Nephron (organoid): ENCODE measurements around the gene SKIC8.

Experiments used
- H3K27ac Mint-ChIP-seq, 3 experiments: 2 replicates each; pipeline ENCODE4 v1.8.0; 2020; ENCODE audit warnings: mixed read lengths in 3 of 3, mild to moderate bottlenecking in 2 of 3, moderate library complexity in 1 of 3
- H3K27me3 Mint-ChIP-seq: 2 replicates; pipeline ENCODE4 v1.8.0; 2021; ENCODE audit warnings: low read depth, mild to moderate bottlenecking, moderate library complexity, mixed read lengths
- H3K36me3 Mint-ChIP-seq: 2 replicates; pipeline ENCODE4 v1.8.0; 2020; ENCODE audit warnings: low read depth, mixed read lengths
- H3K4me1 Mint-ChIP-seq: 2 replicates; pipeline ENCODE4 v1.8.0; 2020; ENCODE audit warnings: mixed read lengths
- H3K4me3 Mint-ChIP-seq, 3 experiments: 2 replicates each; pipeline ENCODE4 v1.8.0; 2020; ENCODE audit warnings: mild to moderate bottlenecking in 3 of 3, mixed read lengths in 3 of 3, moderate library complexity in 2 of 3
- H3K9me3 Mint-ChIP-seq: 2 replicates; pipeline ENCODE4 v1.8.0; 2020; ENCODE audit warnings: mixed read lengths
- TF ChIP-seq, protein P1 (sequence below), 3 experiments: fragments of 200-600 bp; sonication (generic); IDR thresholded peaks; one replicate each; pipeline ENCODE4 v1.5.0; 2021; ENCODE audit warnings: antibody characterized with exemption in 3 of 3; ENCODE audit not compliant: unreplicated experiment in 3 of 3

Gene SKIC8

DNA sequence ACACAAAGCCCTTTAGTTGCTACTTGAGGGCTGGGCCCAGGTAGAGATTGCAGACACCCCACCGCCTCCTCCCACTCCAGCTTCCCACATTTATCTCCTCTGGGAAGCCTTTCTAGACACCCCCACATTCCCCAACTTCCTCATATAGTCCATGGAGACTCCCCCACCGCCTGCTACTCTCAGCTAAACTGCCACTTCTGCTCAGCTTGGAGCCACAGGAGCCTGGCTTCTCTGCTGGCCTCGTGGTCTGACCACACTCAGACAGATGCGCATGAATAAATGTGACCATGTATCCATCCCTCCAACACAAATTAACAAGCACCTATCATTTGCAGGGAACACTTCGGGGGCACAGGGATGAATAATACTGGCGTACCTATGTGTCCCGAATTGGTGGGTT is 54.5 kb downstream of the SKIC8 start:
- no peaks in the 10 kb centered on the region for H3K36me3 Mint-ChIP-seq
- TF ChIP-seq, protein P1, sequence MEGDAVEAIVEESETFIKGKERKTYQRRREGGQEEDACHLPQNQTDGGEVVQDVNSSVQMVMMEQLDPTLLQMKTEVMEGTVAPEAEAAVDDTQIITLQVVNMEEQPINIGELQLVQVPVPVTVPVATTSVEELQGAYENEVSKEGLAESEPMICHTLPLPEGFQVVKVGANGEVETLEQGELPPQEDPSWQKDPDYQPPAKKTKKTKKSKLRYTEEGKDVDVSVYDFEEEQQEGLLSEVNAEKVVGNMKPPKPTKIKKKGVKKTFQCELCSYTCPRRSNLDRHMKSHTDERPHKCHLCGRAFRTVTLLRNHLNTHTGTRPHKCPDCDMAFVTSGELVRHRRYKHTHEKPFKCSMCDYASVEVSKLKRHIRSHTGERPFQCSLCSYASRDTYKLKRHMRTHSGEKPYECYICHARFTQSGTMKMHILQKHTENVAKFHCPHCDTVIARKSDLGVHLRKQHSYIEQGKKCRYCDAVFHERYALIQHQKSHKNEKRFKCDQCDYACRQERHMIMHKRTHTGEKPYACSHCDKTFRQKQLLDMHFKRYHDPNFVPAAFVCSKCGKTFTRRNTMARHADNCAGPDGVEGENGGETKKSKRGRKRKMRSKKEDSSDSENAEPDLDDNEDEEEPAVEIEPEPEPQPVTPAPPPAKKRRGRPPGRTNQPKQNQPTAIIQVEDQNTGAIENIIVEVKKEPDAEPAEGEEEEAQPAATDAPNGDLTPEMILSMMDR (IDR thresholded peaks at IDR 0.05; ENCODE audit: unreplicated experiment in 3 of 3), result no peak
- H3K27me3 Mint-ChIP-seq, result peaks cover 15% of the 10 kb centered on the region
- H3K4me1 Mint-ChIP-seq, result peaks cover 14% of the 10 kb centered on the region
- peaks cover 4% of the 10 kb centered on the region for H3K9me3 Mint-ChIP-seq
- peak overlapping the region in 1 of 3 experiments; percentile 49 for H3K27ac Mint-ChIP-seq
- no peak overlapping the region for H3K4me3 Mint-ChIP-seq

DNA sequence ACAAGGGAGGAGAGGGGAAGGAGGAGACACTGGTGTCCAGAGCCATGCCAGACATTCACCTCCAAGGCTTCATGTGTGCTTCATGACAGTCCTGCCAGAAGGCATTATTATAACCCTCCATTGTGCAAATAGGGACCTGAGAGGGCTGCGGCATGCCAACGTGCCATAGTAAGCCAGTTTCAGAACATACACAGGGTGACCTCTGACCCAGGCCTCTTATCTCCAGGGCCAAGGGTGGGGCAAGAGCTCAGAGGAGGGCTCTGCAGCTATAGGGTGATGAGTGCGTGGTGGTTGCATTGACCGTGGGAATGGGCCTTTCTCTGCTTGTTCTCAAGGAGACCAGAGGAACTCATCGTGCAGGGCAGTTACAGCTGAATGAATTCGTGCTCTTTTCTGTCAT is 55.3 kb downstream of the SKIC8 start:
- Mint-ChIP-seq H3K36me3 (no peaks in the 10 kb centered on the region), H3K27me3 (peaks cover 15% of the 10 kb centered on the region), H3K27ac (no peak overlapping the region), H3K4me1 (peaks cover 14% of the 10 kb centered on the region), H3K4me3 (no peak overlapping the region), H3K9me3 (peaks cover 4% of the 10 kb centered on the region)
- TF ChIP-seq, protein P1 (IDR thresholded peaks at IDR 0.05; ENCODE audit: unreplicated experiment in 3 of 3), result no peak

DNA sequence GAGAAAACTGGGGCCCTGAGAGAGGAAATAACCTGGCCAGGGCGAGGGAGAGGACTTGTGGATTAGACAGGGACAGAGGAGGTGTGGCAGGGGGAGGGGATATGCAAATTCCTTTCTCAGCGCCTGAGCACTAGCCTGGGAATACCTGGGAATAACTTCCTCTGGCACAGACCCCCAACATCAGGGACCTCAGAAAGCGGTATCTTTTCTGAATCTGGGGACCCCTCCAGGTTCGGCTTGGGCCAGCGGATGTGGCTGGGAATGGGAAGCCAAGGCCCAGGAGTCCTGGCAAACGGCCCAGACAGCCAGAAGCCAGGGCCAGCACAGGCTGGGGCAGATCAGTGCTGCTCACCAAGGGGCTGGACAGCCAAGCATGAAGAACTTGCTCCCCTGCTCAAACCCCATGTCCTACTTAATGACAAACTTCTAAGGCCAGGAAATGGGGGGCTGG is 55.9 kb downstream of the SKIC8 start:
- Mint-ChIP-seq H3K36me3 (no peaks in the 10 kb centered on the region), H3K4me3 (no peak overlapping the region), H3K27me3 (peaks cover 15% of the 10 kb centered on the region), H3K27ac (peak overlapping the region in 1 of 3 experiments; percentile 55), H3K9me3 (peaks cover 4% of the 10 kb centered on the region), H3K4me1 (peaks cover 14% of the 10 kb centered on the region)
- TF ChIP-seq, protein P1 (IDR thresholded peaks at IDR 0.05; ENCODE audit: unreplicated experiment in 3 of 3), result no peak

DNA sequence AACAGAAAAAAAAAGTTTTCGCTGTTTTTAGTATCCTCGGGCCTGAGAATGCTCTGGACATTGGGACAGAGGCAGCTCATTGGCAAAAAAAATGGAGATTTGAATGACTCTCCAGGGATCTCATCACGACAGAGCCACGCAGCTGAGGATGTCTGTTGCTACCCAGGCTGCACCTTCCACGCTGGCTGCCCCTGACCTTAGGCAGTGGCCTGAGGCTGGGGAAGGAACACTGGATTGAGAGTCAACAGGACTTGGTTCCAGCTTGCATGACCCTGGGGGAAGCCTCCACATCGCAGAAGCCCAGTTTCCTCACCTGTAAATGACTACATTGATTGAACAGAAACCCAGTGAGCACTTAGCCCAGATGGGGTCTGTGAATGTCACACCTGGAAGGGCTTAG is 56.4 kb downstream of the SKIC8 start:
- Mint-ChIP-seq H3K4me3 (no peak overlapping the region), H3K27ac (peak overlapping the region in 1 of 3 experiments; percentile 55), H3K9me3 (peaks cover 4% of the 10 kb centered on the region), H3K36me3 (no peaks in the 10 kb centered on the region), H3K4me1 (peaks cover 14% of the 10 kb centered on the region), H3K27me3 (peaks cover 15% of the 10 kb centered on the region)
- TF ChIP-seq, protein P1 (IDR thresholded peaks at IDR 0.05; ENCODE audit: unreplicated experiment in 3 of 3), result no peak

DNA sequence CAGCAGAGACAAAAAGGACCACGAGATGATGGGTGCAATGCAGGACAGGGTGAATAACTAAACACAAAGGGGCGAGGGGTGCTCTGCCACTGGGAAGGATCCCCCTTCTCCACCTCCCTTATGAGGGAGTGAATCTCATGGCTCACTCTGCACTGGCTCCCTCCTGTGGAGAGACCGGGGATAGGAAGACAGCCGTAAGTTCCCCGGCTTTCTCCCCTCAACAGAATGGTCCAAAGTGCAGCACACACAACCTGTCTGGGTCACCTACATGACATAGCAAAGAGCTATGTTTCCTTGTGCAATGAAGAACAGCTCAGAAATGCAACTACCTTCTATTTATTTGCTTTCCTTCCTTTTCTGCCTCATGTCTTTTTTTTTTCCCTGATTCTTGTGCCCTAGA is 57.3 kb downstream of the SKIC8 start:
- no peaks in the 10 kb centered on the region for H3K36me3 Mint-ChIP-seq
- H3K4me1 Mint-ChIP-seq, result peaks cover 14% of the 10 kb centered on the region
- TF ChIP-seq, protein P1 (IDR thresholded peaks at IDR 0.05; ENCODE audit: unreplicated experiment in 3 of 3), result peak in 2 of 3 experiments; percentile 30 to 35
- no peak overlapping the region for H3K4me3 Mint-ChIP-seq
- peaks cover 4% of the 10 kb centered on the region for H3K9me3 Mint-ChIP-seq
- H3K27ac Mint-ChIP-seq, result no peak overlapping the region
- peaks cover 19% of the 10 kb centered on the region for H3K27me3 Mint-ChIP-seq

DNA sequence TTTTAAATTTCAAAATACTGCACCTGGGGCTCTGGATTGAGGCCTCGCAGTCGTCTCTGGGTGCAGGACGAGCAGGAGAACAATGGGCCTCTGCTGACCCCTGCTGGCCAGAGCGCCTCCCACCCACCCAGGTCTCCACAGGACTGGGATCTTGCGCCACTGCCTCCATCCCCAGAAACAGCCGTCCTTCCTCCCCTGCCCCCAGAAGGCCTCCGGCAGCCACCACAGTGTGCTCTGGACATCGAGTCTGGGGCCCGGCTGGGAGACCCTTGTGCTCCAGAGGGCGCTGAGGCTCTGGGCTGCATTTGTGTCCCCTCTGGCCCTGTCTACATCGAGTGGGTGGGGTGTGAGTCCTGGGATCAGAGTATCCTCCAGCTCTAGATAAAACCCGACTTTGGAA is 58.4 kb downstream of the SKIC8 start:
- Mint-ChIP-seq H3K9me3 (no peaks in the 10 kb centered on the region), H3K4me1 (peaks cover 14% of the 10 kb centered on the region), H3K27me3 (peaks cover 22% of the 10 kb centered on the region), H3K27ac (no peak overlapping the region), H3K36me3 (no peaks in the 10 kb centered on the region), H3K4me3 (no peak overlapping the region)
- TF ChIP-seq, protein P1 (IDR thresholded peaks at IDR 0.05; ENCODE audit: unreplicated experiment in 3 of 3), result peak; percentile 80 to 84 (median 82)
